HG03045 (cell line): Measurements from ENCODE around the gene GDA.
A peak's percentile ranks its signal among the peaks of the same experiment; 100 is the strongest.
"Not testable (repeated sequence)": the region's sequence is repeated elsewhere in the genome, so short reads cannot be mapped to it uniquely, and the experiment has no call there.

Experiments
- ATAC-seq: cut with Tn5 transposase; IDR thresholded peaks from one replicate; pipeline ENCODE4 v1.9.1; 2021; ENCODE audit warnings: mild to moderate bottlenecking, moderate library complexity; ENCODE audit not compliant: unreplicated experiment

GDA gene

GRCh38 chr9:72204062-72204461 is 54.8 kb downstream of the GDA start:
- no peak for ATAC-seq

GRCh38 chr9:72205513-72205912 is 56.3 kb downstream of the GDA start:
- ATAC-seq: peak; percentile 55

- no peak for ATAC-seq
These were observed 58.0 kb downstream of the GDA start for GRCh38 chr9:72207278-72207677.

GRCh38 chr9:72210522-72210921 is 61.3 kb downstream of the GDA start:
- no peak for ATAC-seq

GRCh38 chr9:72211047-72211446 is 61.8 kb downstream of the GDA start:
- ATAC-seq: no peak

GRCh38 chr9:72213906-72214305 is 64.7 kb downstream of the GDA start:
- ATAC-seq: no peak

GRCh38 chr9:72217306-72217842 is 68.1 kb downstream of the GDA start:
- no peak for ATAC-seq

- no peak for ATAC-seq
These were observed 71.3 kb downstream of the GDA start for GRCh38 chr9:72220589-72220988.

GRCh38 chr9:72226146-72226812 is 77.0 kb downstream of the GDA start:
- ATAC-seq: no peak

- no peak for ATAC-seq
These were observed 79.0 kb downstream of the GDA start for GRCh38 chr9:72228282-72228681.

GRCh38 chr9:72232778-72233177 is 83.5 kb downstream of the GDA start:
- no peak for ATAC-seq

- no peak for ATAC-seq
These were observed 98.3 kb downstream of the GDA start for GRCh38 chr9:72247549-72247948.

- ATAC-seq: no peak
These were observed 102.3 kb downstream of the GDA start for GRCh38 chr9:72251589-72251988.

- ATAC-seq: no peak
These were observed 105.8 kb downstream of the GDA start for GRCh38 chr9:72254901-72255545.

GRCh38 chr9:72255569-72255968 is 106.3 kb downstream of the GDA start:
- ATAC-seq: no peak

GRCh38 chr9:72256931-72257330 is 107.7 kb downstream of the GDA start:
- no peak for ATAC-seq

GRCh38 chr9:72257814-72258213 is 108.6 kb downstream of the GDA start:
- ATAC-seq: no peak

- no peak for ATAC-seq
These were observed 112.8 kb downstream of the GDA start for GRCh38 chr9:72262063-72262462.

- no peak for ATAC-seq
These were observed 114.3 kb downstream of the GDA start for GRCh38 chr9:72263572-72263971.

- no peak for ATAC-seq
These were observed 119.7 kb downstream of the GDA start for GRCh38 chr9:72268961-72269360.

- not testable (repeated sequence) for ATAC-seq
These were observed 121.1 kb downstream of the GDA start for GRCh38 chr9:72270359-72270758.
